Breast epithelium (tissue), 3 donors: Measurements from ENCODE around the gene HHLA2.

Experiments used
- POLR2A ChIP-seq: fragments of 450-650 bp; IDR thresholded peaks from one replicate; pipeline ENCODE4 v1.6.1; 2016; ENCODE audit warnings: antibody characterized with exemption, mild to moderate bottlenecking, moderate library complexity
- TF ChIP-seq, protein P1 (sequence below), 3 donors: fragments of 450-650 bp; IDR thresholded peaks; one replicate each; pipeline ENCODE4 v1.5.1; 2016 to 2017; ENCODE audit warnings: antibody characterized with exemption in 3 of 3, mild to moderate bottlenecking in 3 of 3, moderate library complexity in 3 of 3

GRCh38 chr3:108416111-108416869 is 119.9 kb downstream of the HHLA2 start:
- TF ChIP-seq, protein P1, sequence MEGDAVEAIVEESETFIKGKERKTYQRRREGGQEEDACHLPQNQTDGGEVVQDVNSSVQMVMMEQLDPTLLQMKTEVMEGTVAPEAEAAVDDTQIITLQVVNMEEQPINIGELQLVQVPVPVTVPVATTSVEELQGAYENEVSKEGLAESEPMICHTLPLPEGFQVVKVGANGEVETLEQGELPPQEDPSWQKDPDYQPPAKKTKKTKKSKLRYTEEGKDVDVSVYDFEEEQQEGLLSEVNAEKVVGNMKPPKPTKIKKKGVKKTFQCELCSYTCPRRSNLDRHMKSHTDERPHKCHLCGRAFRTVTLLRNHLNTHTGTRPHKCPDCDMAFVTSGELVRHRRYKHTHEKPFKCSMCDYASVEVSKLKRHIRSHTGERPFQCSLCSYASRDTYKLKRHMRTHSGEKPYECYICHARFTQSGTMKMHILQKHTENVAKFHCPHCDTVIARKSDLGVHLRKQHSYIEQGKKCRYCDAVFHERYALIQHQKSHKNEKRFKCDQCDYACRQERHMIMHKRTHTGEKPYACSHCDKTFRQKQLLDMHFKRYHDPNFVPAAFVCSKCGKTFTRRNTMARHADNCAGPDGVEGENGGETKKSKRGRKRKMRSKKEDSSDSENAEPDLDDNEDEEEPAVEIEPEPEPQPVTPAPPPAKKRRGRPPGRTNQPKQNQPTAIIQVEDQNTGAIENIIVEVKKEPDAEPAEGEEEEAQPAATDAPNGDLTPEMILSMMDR (IDR thresholded peaks at IDR 0.05) = no peak
- no peak for TF ChIP-seq POLR2A
